NCI-H82 treated with DMSO at 0.1 percent for 48 hours (cell line): ENCODE data around the gene MAJIN.
"Not testable (repeated sequence)": the region's sequence is repeated elsewhere in the genome, so short reads cannot be mapped to it uniquely, and the experiment has no call there.

Experiments used
- DNase-seq: peaks from one replicate; lab custom pipeline; 2025; ENCODE audit not compliant: unreplicated experiment; lab: John Stamatoyannopoulos, UW

MAJIN gene

GRCh38 chr11:64971421-64972233 lies at the start of gene MAJIN:
Gene MAJIN, minus strand, starts transcription at chr11:64972108. Its CDS starts 12,703 bp downstream, at chr11:64959405.
- DNase-seq, result no peak

DNA sequence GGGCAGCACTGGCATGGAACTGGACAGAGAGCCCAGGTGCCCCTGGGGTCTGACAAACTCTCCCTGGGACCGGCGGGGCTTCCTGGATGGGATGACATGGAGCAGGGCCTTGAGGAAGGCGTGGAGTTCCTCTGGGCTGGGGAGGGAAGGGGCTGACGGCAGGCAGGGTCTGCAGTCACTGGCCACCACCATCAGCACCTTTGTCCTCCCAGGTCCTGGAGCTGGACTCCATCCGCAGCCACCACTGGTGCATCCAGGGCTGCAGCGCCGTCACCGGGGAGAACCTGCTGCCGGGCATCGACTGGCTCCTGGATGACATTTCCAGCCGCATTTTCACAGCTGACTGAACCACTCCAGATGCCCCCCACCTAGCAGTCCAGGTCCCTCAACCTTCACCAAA lies 49.6 kb upstream of the MAJIN start:
- DNase-seq, result no peak

DNA sequence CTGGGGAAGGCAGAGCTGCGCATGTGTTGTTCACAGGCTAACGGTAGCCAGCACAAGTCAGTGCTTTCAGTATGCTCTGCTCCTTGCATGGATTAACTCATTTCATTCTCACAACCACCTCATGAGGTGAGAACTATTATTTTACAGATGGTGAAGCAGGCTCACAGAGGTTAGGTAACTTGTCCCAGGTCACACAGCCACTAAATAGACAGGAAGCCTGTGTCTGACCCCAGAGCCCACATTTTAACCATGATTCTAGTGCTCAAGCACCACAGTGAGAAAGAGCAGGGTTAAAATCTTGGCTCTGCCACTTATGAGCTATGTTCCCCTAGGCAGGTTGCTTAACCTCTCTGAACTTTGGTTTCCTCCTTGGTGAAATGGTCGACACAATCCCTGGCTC lies 49.1 kb upstream of the MAJIN start:
- DNase-seq, result no peak

GRCh38 chr11:65019824-65020223 lies 47.9 kb upstream of the MAJIN start:
- DNase-seq, result no peak

GRCh38 chr11:65017937-65018336 lies 46.0 kb upstream of the MAJIN start:
- DNase-seq, result no peak

DNA sequence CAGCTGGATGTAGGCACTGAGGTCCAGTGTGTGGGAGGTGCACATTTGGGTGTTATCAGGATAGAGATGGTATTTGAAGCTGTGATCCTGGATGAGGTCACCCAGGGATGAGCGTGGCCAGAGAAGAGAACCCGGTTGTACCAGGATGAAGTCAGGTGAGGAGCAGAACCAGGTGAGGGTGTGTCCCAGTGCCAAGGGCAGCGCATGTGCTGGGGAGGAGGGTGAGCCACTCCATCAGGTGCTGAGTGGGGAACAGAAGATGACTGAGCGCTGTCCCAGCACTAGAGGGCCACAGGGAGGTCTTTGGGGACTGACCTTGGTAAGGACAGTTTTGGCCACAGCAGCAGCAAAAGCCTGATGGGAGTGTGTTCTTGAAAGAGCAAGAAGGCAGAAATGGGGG lies 44.8 kb upstream of the MAJIN start:
- DNase-seq, result no peak

DNA sequence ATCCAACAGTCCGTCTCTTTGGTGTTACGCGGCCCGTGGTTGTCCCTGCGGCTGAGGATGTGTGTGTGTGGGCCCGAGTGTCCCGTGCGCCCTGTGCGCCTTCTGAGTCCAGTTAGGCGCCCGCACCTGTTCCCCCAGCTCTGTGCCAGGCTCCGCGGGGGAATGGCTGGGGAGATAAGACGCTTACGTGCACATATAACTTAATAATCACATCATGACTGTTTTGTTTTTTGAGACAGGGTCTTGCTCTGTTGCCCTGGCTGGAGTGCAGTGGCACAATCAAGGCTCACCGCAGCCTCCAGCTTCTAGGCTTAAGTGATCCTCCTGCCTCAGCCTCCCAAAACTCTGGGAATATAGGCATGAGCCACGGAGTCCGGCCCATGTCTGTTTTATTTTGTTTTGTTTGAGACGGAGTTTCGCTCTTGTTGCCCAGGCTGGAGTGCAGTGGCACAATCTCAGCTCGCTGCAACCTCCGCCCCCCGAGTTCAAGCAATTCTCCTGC lies 42.9 kb upstream of the MAJIN start:
- no peak for DNase-seq

GRCh38 chr11:65013888-65014725 lies 42.2 kb upstream of the MAJIN start, which contains the start of gene ARL2:
Gene ARL2, plus strand, starts transcription at chr11:65014160. Its CDS starts 48 bp downstream, at chr11:65014208.
- DNase-seq, result peak; percentile 61

- DNase-seq, result peak; percentile 67
These were observed 41.4 kb upstream of the MAJIN start for GRCh38 chr11:65013130-65013887.

GRCh38 chr11:65008873-65009272 lies 37.0 kb upstream of the MAJIN start:
- no peak for DNase-seq

DNA sequence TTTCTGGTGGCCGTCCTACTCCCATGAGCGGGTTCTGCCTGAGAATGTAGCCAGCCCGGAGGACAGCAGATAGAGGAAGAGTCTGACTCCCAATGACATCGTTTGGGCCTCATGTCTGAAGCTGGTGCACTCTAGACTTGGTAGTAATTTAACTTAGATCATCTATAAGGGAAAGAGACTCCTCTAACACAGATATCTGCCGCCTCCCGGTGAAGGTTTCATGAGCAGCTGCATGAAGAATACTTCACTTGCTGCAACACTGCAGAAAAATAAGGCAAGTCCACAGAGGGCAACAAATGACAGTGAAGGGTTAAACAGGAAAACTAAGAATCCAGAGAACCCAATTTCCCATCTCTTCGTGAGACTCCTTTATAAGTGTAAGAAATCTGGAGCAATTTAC lies 36.1 kb upstream of the MAJIN start:
- no peak for DNase-seq

GRCh38 chr11:65003968-65004367 lies 32.1 kb upstream of the MAJIN start:
- DNase-seq, result not testable (repeated sequence)

GRCh38 chr11:65003282-65003681 lies 31.4 kb upstream of the MAJIN start:
- no peak for DNase-seq

- DNase-seq, result no peak
These were observed 30.8 kb upstream of the MAJIN start for GRCh38 chr11:65002706-65003105.

- DNase-seq, result no peak
These were observed 27.6 kb upstream of the MAJIN start for GRCh38 chr11:64999478-64999877.

GRCh38 chr11:64998690-64999431 lies 27.0 kb upstream of the MAJIN start:
- DNase-seq, result no peak

DNA sequence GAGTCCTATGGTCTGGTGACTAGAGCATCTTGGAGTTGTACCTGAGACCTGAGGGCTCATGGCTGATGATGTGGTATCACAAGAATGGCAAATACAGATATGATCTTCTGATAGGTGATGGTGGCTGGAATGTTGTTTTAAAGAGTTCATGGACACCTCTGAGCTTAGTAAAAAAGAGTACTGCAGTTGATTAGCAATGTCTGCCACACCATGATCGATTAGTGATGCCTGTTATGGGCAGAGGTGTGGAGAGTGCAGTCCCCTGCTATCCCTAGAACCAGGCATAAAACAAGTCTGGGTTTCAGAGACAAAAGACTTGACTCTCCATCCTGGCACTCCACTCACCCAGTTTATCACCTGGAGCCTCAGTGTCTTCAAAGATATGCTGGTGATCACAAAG lies 26.2 kb upstream of the MAJIN start:
- DNase-seq, result no peak

DNA sequence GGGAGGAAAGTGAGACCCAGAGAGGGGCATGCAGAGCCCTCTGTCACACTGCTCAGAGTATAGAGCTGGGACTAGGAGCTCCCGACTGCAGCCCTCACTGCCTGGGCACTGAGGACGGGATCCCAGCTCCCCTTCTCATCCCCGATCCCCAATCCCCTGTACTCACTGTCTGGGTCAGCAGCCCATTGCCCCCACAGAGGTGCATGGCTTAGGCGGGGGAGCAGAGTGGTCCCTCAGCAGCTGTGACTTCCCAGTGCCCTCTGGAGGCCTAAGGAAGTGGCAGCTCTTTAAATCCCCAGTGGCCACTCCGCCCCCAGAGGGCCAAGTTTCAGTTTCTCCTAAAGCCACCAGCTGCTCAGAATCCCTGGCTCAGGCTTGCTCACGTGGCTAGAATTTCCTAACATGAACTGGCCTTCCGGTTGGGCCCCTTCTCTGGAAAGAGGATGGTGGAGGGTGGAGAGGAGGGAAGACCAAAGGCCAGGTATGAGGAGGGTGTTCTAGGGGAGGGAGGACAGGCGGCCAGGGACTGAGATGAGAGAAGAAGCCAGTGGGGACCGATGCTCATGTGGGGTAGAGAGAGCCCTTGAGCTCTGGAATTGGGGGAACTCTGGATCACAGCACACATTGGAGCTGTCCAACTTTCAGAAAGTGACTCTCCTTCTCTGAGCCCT lies 24.9 kb upstream of the MAJIN start, which contains the start of gene BATF2:
Gene BATF2, minus strand, starts transcription at position 262 of the 671 bp plus-strand sequence. Its CDS starts 57 bp downstream, at position 205.
- peak; percentile 74 for DNase-seq

DNA sequence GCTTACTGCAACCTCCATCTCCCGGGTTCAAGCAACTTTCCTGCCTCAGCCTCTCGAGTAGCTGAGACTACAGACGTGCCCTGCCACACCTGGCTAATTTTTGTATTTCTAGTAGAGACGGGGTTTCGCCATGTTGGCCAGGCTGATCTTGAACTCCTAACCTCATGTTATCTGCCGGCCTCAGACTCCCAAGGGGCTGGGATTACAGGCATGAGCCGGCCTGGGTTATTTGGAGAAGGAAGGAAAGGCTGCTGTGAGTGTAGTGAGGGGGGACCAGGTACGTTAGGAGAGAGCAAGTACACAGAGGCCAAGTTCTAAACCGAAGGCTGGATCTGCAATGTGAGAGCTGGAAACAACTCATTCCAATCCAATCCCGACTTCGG lies 24.4 kb upstream of the MAJIN start:
- no peak for DNase-seq

DNA sequence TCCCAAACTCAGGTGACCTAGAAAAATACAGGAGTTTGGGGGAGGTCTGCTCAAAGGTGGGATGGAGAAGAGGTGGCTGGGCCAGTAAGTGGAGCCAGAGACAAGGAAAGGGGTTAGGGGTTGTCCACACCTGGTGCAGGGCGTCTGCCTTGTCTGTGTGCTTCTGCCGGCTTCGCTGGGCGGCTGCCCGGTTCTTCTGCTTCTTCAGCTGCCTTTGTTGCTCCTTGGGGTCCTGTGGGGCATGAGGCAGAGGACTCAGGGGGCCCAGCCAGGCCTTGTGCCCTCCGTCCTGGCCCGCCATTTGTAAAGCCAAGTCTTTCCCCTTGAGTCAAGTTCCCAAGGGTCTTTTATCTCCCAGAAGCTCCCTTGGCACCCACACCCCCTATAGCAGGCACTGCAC lies 22.4 kb upstream of the MAJIN start:
- no peak for DNase-seq
